CD4-positive, alpha-beta T cell (primary cell): ENCODE results near the gene NR1H3. TPM values are rescaled to one million over a fixed set of nuclear protein-coding genes. Genes with fewer than 3 reads are reported as not detected.

Experiments used
- ATAC-seq: fragments of 200-7000 bp; cut with Tn5 transposase; one replicate; pipeline ENCODE4 v1.10.0; 2022; ENCODE audit warnings: mild to moderate bottlenecking; ENCODE audit not compliant: poor library complexity
- CTCF ChIA-PET: fragments of 350-600 bp; sonication (Branson Sonifier 250); formaldehyde crosslinking; loops from one replicate; lab custom pipeline; 2021; ENCODE audit warnings: antibody characterized with exemption, inconsistent platforms; lab: Charles Lee
- POLR2A ChIA-PET: fragments of 350-600 bp; sonication (Branson Sonifier 250); formaldehyde crosslinking; loops from one replicate; lab custom pipeline; 2021; ENCODE audit warnings: antibody characterized with exemption, inconsistent platforms; lab: Charles Lee
- DNase-seq, 14 experiments: peaks; one replicate each; pipeline ENCODE4 v3.0.0-alpha.2; 2013 to 2020; ENCODE audit warnings: mixed read lengths in 2 of 14
- H3K27ac ChIP-seq, 2 donors: one replicate each; pipeline versions ENCODE4 v1.5.1 to v1.7.0; 2013; ENCODE audit warnings: low read length in 2 of 2, low read depth in 1 of 2, mild to moderate bottlenecking in 1 of 2
- H3K27me3 ChIP-seq, 2 experiments: 1 replicate in 1 of 2; 2 replicates in 1 of 2; pipeline versions ENCODE4 v1.6.1 to v1.7.0; 2013; ENCODE audit warnings: low read length in 2 of 2, control low read depth in 1 of 2, mild to moderate bottlenecking in 1 of 2, moderate library complexity in 1 of 2; ENCODE audit not compliant: insufficient read depth in 2 of 2, control insufficient read depth in 1 of 2
- H3K36me3 ChIP-seq: one replicate; pipeline ENCODE4 v1.6.1; 2013; ENCODE audit warnings: low read length, control low read depth; ENCODE audit not compliant: insufficient read depth
- H3K4me1 ChIP-seq: one replicate; pipeline ENCODE4 v1.6.1; 2013; ENCODE audit warnings: low read length, control low read depth; ENCODE audit not compliant: insufficient read depth
- H3K4me3 ChIP-seq: one replicate; pipeline ENCODE4 v1.5.1; 2013; ENCODE audit warnings: mild to moderate bottlenecking, low read length, moderate library complexity
- H3K9me3 ChIP-seq, 2 experiments: 1 replicate in 1 of 2; 2 replicates in 1 of 2; pipeline versions ENCODE4 v1.6.1 to v1.7.0; 2013; ENCODE audit warnings: low read length in 2 of 2, mild to moderate bottlenecking in 2 of 2, control low read depth in 1 of 2, moderate library complexity in 1 of 2; ENCODE audit not compliant: control insufficient read depth in 1 of 2, insufficient read depth in 1 of 2
- H3K27ac Mint-ChIP-seq: one replicate; pipeline ENCODE4 v1.8.0; 2020; ENCODE audit warnings: mixed read lengths
- H3K27me3 Mint-ChIP-seq: one replicate; pipeline ENCODE4 v1.8.0; 2021; ENCODE audit warnings: mixed read lengths
- H3K36me3 Mint-ChIP-seq: one replicate; pipeline ENCODE4 v1.8.0; 2021; ENCODE audit warnings: low read depth, mixed read lengths
- H3K4me1 Mint-ChIP-seq: one replicate; pipeline ENCODE4 v1.8.0; 2021; ENCODE audit warnings: low read depth, mixed read lengths
- H3K4me3 Mint-ChIP-seq: one replicate; pipeline ENCODE4 v1.8.0; 2020; ENCODE audit warnings: mild to moderate bottlenecking, mixed read lengths
- H3K9me3 Mint-ChIP-seq: one replicate; pipeline ENCODE4 v1.8.0; 2020; ENCODE audit warnings: mixed read lengths
- CTCF ChIP-seq: fragments of 200-600 bp; IDR thresholded peaks from one replicate; pipeline ENCODE4 v1.8.0; 2022; ENCODE audit warnings: antibody characterized with exemption, mild to moderate bottlenecking
- intact Hi-C, 2 experiments: fragments of 100-400 bp; cut with DNase I in 1 of 2; cut with micrococcal nuclease in 1 of 2; formaldehyde crosslinking; loops; one replicate each; pipeline versions ENCODE4 v1.15.1 to v1.9.0; 2023 to 2025; cut with DNase I, micrococcal nuclease
- total RNA-seq, 174 experiments: library from RNA in 2 of 174; stranded (reverse) in 2 of 174; gene quantifications; one replicate each; pipeline ENCODE4 v1.2.3 and lab custom pipeline; 2021 to 2026

Gene NR1H3
- total RNA-seq, 2 experiments from 2014 or later = 1.8 to 2.3 TPM

DNA sequence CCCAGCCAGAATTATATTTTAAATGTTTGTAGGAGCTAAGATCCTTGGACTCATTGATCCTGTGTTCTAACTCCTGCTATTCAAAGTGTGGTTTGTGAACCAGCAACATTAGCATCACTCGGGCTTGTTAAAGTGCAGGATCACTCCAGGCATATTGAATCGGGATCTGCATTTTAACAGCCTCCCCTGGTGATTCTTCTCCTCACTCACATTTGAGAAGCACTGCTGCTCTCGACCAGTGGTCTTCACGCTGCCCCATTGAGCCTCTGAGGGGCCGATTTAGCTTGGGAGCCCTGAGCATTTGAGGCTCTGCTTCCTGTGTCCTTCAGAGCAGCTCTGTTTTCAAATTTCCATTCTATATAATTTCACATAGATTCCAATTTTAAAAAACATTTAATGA lies 23.1 kb downstream of the NR1H3 start:
- ATAC-seq = no peak
- Histone ChIP-seq H3K36me3 (peaks cover 93% of the 10 kb centered on the region), H3K4me1 (no peaks in the 10 kb centered on the region), H3K27ac (no peak overlapping the region), H3K4me3 (no peak overlapping the region), H3K9me3 (no peaks in the 10 kb centered on the region), H3K27me3 (no peaks in the 10 kb centered on the region)
- Mint-ChIP-seq H3K9me3 (no peaks in the 10 kb centered on the region), H3K27me3 (no peaks in the 10 kb centered on the region), H3K27ac (no peak overlapping the region), H3K4me1 (peaks cover 4% of the 10 kb centered on the region), H3K4me3 (no peak overlapping the region), H3K36me3 (peaks cover 97% of the 10 kb centered on the region)
- ChIA-PET POLR2A (no interaction called here), CTCF (no interaction called here)
- intact Hi-C loops = no loop called here
- DNase-seq = no peak
- no peak for TF ChIP-seq CTCF

GRCh38 chr11:47282462-47282861 lies 24.7 kb downstream of the NR1H3 start:
- Histone ChIP-seq H3K9me3 (no peaks in the 10 kb centered on the region), H3K27ac (no peak overlapping the region), H3K36me3 (peaks cover 88% of the 10 kb centered on the region), H3K4me1 (no peaks in the 10 kb centered on the region), H3K4me3 (no peak overlapping the region), H3K27me3 (no peaks in the 10 kb centered on the region)
- Mint-ChIP-seq H3K27me3 (no peaks in the 10 kb centered on the region), H3K27ac (no peak overlapping the region), H3K4me1 (no peaks in the 10 kb centered on the region), H3K36me3 (peaks cover 97% of the 10 kb centered on the region), H3K9me3 (no peaks in the 10 kb centered on the region), H3K4me3 (no peak overlapping the region)
- ATAC-seq = no peak
- POLR2A ChIA-PET = no interaction called here
- no peak for TF ChIP-seq CTCF
- intact Hi-C loops = no loop called here
- CTCF ChIA-PET = no interaction called here
- DNase-seq = no peak

DNA sequence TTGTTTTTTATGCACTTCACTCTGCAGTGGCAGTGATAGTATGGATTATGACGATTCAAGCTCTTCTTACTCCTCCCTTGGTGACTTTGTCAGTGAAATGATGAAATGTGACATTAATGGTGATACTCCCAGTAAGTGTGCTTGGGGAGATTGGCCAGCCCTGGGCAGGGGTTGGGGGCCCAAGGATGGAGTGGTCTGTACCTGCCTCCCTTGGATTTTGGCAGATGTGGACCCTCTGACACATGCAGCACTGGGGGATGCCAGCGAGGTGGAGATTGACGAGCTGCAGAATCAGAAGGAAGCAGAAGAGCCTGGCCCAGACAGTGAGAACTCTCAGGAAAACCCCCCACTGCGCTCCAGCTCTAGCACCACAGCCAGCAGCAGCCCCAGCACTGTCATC lies 26.4 kb downstream of the NR1H3 start:
- Mint-ChIP-seq H3K4me3 (no peak overlapping the region), H3K27me3 (no peaks in the 10 kb centered on the region), H3K9me3 (no peaks in the 10 kb centered on the region), H3K4me1 (no peaks in the 10 kb centered on the region), H3K36me3 (peaks cover 97% of the 10 kb centered on the region), H3K27ac (no peak overlapping the region)
- TF ChIP-seq CTCF = no peak
- Histone ChIP-seq H3K4me3 (no peak overlapping the region), H3K27ac (no peak overlapping the region), H3K36me3 (peaks cover 84% of the 10 kb centered on the region), H3K27me3 (no peaks in the 10 kb centered on the region), H3K4me1 (no peaks in the 10 kb centered on the region), H3K9me3 (no peaks in the 10 kb centered on the region)
- POLR2A ChIA-PET = interaction anchor here (1.0 kb wide), 1 partner anchor 14 kb away, joined by 3 read pairs; the partner anchor contains the start of gene MADD
- ATAC-seq = no peak
- CTCF ChIA-PET = no interaction called here
- intact Hi-C loops = no loop called here
- no peak for DNase-seq
